AML-193 (cell line): ENCODE results near the gene HYAL2.
A peak's percentile ranks its signal among the peaks of the same experiment; 100 is the strongest.

ENCODE experiments used
- DNase-seq, 2 experiments: peaks; one replicate each; lab custom pipeline; 2025; lab: John Stamatoyannopoulos, UW

Gene HYAL2

GRCh38 chr3:50322386-50323091 is at the start of gene HYAL2:
Gene HYAL2, minus strand, starts transcription at chr3:50322745. Its CDS starts 2,256 bp downstream, at chr3:50320489.
- no peak for DNase-seq

- no peak for DNase-seq
Observed at GRCh38 chr3:50371133-50371685, 48.7 kb upstream of the HYAL2 start.

- peak in 1 of 2 experiments; percentile 20 for DNase-seq
Observed at GRCh38 chr3:50370594-50370993, 48.0 kb upstream of the HYAL2 start.

GRCh38 chr3:50369012-50369670 is 46.6 kb upstream of the HYAL2 start:
- no peak for DNase-seq

- no peak for DNase-seq
Observed at GRCh38 chr3:50365842-50366220, 43.3 kb upstream of the HYAL2 start.

- no peak for DNase-seq
Observed at GRCh38 chr3:50365080-50365841, 42.7 kb upstream of the HYAL2 start.

- no peak for DNase-seq
Observed at GRCh38 chr3:50364573-50365079, 42.1 kb upstream of the HYAL2 start.

GRCh38 chr3:50359760-50360110 is 37.2 kb upstream of the HYAL2 start:
- DNase-seq = no peak

- peak; percentile 100 for DNase-seq
Observed at GRCh38 chr3:50358911-50359759, 36.6 kb upstream of the HYAL2 start, which contains the start of gene TMEM115. Gene TMEM115, minus strand, starts transcription at chr3:50359521. Its CDS starts 458 bp downstream, at chr3:50359063.

GRCh38 chr3:50358355-50358910 is 35.9 kb upstream of the HYAL2 start:
- no peak for DNase-seq

GRCh38 chr3:50357481-50357880 is 34.9 kb upstream of the HYAL2 start:
- DNase-seq = peak; percentile 24 to 33

- DNase-seq = peak; percentile 24 to 34
Observed at GRCh38 chr3:50356553-50356952, 34.0 kb upstream of the HYAL2 start.

- DNase-seq = no peak
Observed at GRCh38 chr3:50355829-50356552, 33.4 kb upstream of the HYAL2 start.

GRCh38 chr3:50354850-50355249 is 32.3 kb upstream of the HYAL2 start:
- DNase-seq = no peak

GRCh38 chr3:50354186-50354764 is 31.7 kb upstream of the HYAL2 start:
- DNase-seq = no peak

- DNase-seq = no peak
Observed at GRCh38 chr3:50353245-50354004, 30.9 kb upstream of the HYAL2 start.

- DNase-seq = peak; percentile 59 to 65
Observed at GRCh38 chr3:50352781-50353180, 30.2 kb upstream of the HYAL2 start.

- no peak for DNase-seq
Observed at GRCh38 chr3:50351323-50351697, 28.8 kb upstream of the HYAL2 start.
